Gastroesophageal sphincter (tissue), 3 donors: Measurements from ENCODE around the gene MOB1B.
"Not testable (repeated sequence)": the region's sequence is repeated elsewhere in the genome, so short reads cannot be mapped to it uniquely, and the experiment has no call there.

Experiments used
- CTCF ChIP-seq, 4 experiments: fragments of 200-600 bp in 2 of 4; fragments of 450-650 bp in 2 of 4; sonication (generic) in 1 of 4; IDR thresholded peaks; one replicate each; pipeline ENCODE4 v1.5.1; 2017 to 2019; ENCODE audit warnings: antibody characterized with exemption in 4 of 4, mild to moderate bottlenecking in 2 of 4, moderate library complexity in 2 of 4
- POLR2AphosphoS5 ChIP-seq: sonication (generic); formaldehyde crosslinking; IDR thresholded peaks from one replicate; pipeline ENCODE4 v1.6.1; 2017; ENCODE audit warnings: antibody characterized with exemption

DNA sequence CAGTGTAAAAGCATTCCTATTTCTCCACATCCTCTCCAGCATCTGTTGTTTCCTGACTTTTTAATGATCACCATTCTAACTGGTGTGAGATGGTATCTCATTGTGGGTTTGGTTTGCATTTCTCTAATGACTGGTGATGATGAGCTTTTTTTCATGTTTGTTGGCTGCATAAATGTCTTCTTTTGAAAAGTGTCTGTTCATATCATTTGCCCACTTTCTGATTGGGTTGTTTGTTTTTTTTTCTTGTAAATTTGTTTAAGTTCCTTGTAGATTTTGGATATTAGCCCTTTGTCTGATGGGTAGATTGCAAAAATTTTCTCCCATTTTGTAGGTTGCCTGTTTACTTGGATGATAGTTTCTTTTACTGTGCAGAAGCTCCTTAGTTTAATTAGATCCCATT, 97.5 kb downstream of the MOB1B start:
- TF ChIP-seq CTCF (IDR thresholded peaks at IDR 0.05); POLR2AphosphoS5: not testable (repeated sequence)
